Measurements from ENCODE around the gene PLCG1.

PLCG1 gene

GRCh38 chr20:41183391-41183790 lies 46.0 kb downstream of the PLCG1 start:
- Histone ChIP-seq H3K4me2 (ENCODE audit: low read length) (no peak overlapping the region), H3K4me1 (ENCODE audit: control insufficient read depth, low read length) (no peaks in the 10 kb centered on the region), H3K4me3 (ENCODE audit: low read length) (no peak overlapping the region), H4K20me1 (ENCODE audit: control insufficient read depth, insufficient read depth, low read depth, low read length) (no peaks in the 10 kb centered on the region), H3F3A (ENCODE audit: control insufficient read depth, insufficient read depth) (no peaks in the 10 kb centered on the region), H3K79me2 (ENCODE audit: control insufficient read depth, low read length) (no peaks in the 10 kb centered on the region), H3K9me2 (replicated peaks; ENCODE audit: control insufficient read depth, low read length) (no peaks in the 10 kb centered on the region), H3K27me3 (ENCODE audit: control insufficient read depth, low read length) (no peaks in the 10 kb centered on the region), H3K27ac (ENCODE audit: low read depth, low read length) (no peak overlapping the region), H3K9me3 (ENCODE audit: control insufficient read depth, insufficient read depth, low read length) (no peaks in the 10 kb centered on the region), H3K36me3 (ENCODE audit: control insufficient read depth, low read length) (no peaks in the 10 kb centered on the region)
- TF ChIP-seq, protein P1, sequence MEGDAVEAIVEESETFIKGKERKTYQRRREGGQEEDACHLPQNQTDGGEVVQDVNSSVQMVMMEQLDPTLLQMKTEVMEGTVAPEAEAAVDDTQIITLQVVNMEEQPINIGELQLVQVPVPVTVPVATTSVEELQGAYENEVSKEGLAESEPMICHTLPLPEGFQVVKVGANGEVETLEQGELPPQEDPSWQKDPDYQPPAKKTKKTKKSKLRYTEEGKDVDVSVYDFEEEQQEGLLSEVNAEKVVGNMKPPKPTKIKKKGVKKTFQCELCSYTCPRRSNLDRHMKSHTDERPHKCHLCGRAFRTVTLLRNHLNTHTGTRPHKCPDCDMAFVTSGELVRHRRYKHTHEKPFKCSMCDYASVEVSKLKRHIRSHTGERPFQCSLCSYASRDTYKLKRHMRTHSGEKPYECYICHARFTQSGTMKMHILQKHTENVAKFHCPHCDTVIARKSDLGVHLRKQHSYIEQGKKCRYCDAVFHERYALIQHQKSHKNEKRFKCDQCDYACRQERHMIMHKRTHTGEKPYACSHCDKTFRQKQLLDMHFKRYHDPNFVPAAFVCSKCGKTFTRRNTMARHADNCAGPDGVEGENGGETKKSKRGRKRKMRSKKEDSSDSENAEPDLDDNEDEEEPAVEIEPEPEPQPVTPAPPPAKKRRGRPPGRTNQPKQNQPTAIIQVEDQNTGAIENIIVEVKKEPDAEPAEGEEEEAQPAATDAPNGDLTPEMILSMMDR (IDR thresholded peaks at IDR 0.05; ENCODE audit: low read depth, low read length, poor library complexity, severe bottlenecking) = no peak
- no peak for TF ChIP-seq EZH2phosphoT487 (IDR thresholded peaks at IDR 0.05; ENCODE audit: borderline replicate concordance, low read length)

DNA sequence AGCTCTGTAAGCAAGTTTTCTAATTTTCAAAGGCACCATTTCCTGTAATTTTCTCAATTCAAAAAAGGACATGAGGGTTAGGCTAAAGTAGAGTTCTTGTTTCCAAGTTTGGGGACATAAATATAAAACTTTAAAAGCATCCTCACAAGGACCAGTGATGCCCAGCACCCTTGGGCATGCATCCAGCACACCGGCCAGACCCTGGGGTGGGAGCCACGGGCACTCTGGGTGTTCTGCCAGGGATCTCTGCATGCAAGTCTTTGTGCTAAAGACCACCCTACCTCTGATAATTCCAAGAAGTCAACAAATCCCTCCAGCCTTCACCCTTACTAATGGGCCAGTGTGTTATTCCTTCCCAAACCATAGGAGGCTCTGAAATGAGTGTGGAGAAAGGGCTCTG lies 46.5 kb downstream of the PLCG1 start:
- no peaks in the 10 kb centered on the region for H4K20me1 ChIP-seq (ENCODE audit: control insufficient read depth, insufficient read depth, low read depth, low read length)
- TF ChIP-seq EZH2phosphoT487 (IDR thresholded peaks at IDR 0.05; ENCODE audit: borderline replicate concordance, low read length) = no peak
- TF ChIP-seq, protein P1 (IDR thresholded peaks at IDR 0.05; ENCODE audit: low read depth, low read length, poor library complexity, severe bottlenecking) = no peak
- no peak overlapping the region for H3K4me2 ChIP-seq (ENCODE audit: low read length)
- H3K36me3 ChIP-seq (ENCODE audit: control insufficient read depth, low read length) = no peaks in the 10 kb centered on the region
- H3K9me3 ChIP-seq (ENCODE audit: control insufficient read depth, insufficient read depth, low read length) = no peaks in the 10 kb centered on the region
- no peak overlapping the region for H3K27ac ChIP-seq (ENCODE audit: low read depth, low read length)
- no peaks in the 10 kb centered on the region for H3F3A ChIP-seq (ENCODE audit: control insufficient read depth, insufficient read depth)
- H3K4me1 ChIP-seq (ENCODE audit: control insufficient read depth, low read length) = no peaks in the 10 kb centered on the region
- H3K9me2 ChIP-seq (replicated peaks; ENCODE audit: control insufficient read depth, low read length) = no peaks in the 10 kb centered on the region
- no peaks in the 10 kb centered on the region for H3K79me2 ChIP-seq (ENCODE audit: control insufficient read depth, low read length)
- H3K27me3 ChIP-seq (ENCODE audit: control insufficient read depth, low read length) = no peaks in the 10 kb centered on the region
- H3K4me3 ChIP-seq (ENCODE audit: low read length) = no peak overlapping the region

DNA sequence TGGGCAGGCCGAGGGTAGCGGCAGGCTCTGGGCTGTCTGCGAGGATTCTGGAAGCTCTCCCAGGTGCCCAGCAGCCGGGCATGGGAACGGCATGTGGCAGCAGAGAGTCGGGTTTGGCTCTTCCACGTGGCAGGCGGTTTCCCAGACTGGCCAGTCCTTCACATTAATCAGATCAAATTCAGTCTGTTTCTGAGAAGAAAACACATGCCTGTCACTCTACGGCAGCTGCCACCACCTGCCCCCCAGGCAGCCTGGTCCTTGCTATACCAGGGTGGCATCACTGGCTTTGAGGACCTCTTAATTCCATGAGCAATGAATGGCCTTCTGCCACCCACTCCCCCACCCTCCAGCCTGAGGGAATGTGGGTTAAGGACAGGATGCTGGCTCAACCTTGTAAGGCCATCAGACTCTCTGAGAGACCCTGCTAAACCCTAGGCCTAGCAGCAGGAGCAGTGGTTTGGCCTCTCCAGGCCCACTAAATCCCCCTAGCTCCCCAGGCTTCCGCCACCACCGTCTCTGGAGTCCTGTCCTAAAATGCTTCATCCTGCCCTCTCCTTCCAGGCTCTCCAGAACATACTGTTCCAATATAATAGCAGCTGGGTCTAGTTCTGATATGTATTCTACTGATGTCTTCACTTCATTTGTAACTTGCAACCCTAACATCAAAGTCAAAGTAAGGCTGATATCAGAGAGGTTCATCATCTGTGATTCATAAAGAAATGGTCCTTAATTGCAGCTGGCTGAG lies 47.8 kb downstream of the PLCG1 start:
- Histone ChIP-seq H3K9me2 (replicated peaks; ENCODE audit: control insufficient read depth, low read length) (no peaks in the 10 kb centered on the region), H3K79me2 (ENCODE audit: control insufficient read depth, low read length) (no peaks in the 10 kb centered on the region), H3K4me2 (ENCODE audit: low read length) (no peak overlapping the region), H3F3A (ENCODE audit: control insufficient read depth, insufficient read depth) (no peaks in the 10 kb centered on the region), H4K20me1 (ENCODE audit: control insufficient read depth, insufficient read depth, low read depth, low read length) (no peaks in the 10 kb centered on the region), H3K27me3 (ENCODE audit: control insufficient read depth, low read length) (no peaks in the 10 kb centered on the region), H3K9me3 (ENCODE audit: control insufficient read depth, insufficient read depth, low read length) (no peaks in the 10 kb centered on the region; the same call in 1 of the 2 replicates), H3K4me3 (ENCODE audit: low read length) (no peak overlapping the region), H3K27ac (ENCODE audit: low read depth, low read length) (no peak overlapping the region), H3K36me3 (ENCODE audit: control insufficient read depth, low read length) (no peaks in the 10 kb centered on the region), H3K4me1 (ENCODE audit: control insufficient read depth, low read length) (no peaks in the 10 kb centered on the region)
- TF ChIP-seq, protein P1 (IDR thresholded peaks at IDR 0.05; ENCODE audit: low read depth, low read length, poor library complexity, severe bottlenecking) = no peak
- no peak for TF ChIP-seq EZH2phosphoT487 (IDR thresholded peaks at IDR 0.05; ENCODE audit: borderline replicate concordance, low read length)

Measured in DOHH2 (cell line).